SU-DHL-6 (cell line): ENCODE data around the gene EVC2.

Experiments
- H2AFZ ChIP-seq: fragments of 200-600 bp; sonication (generic); 2 replicates; pipeline ENCODE4 v1.6.1; 2014; ENCODE audit warnings: low read depth, mild to moderate bottlenecking, moderate library complexity, mixed read lengths, antibody characterized with exemption, low read length; ENCODE audit not compliant: severe bottlenecking
- H3F3A ChIP-seq: fragments of 200-600 bp; shearing (Covaris generic); 2 replicates; pipeline ENCODE4 v1.6.0; 2016; ENCODE audit warnings: antibody characterized with exemption, mild to moderate bottlenecking; ENCODE audit not compliant: insufficient read depth
- H3K27ac ChIP-seq: fragments of 200-600 bp; sonication (generic); 2 replicates; pipeline ENCODE4 v1.5.1; 2016; ENCODE audit warnings: low read depth, mild to moderate bottlenecking, low read length, moderate library complexity, mixed read lengths
- H3K27me3 ChIP-seq: fragments of 200-600 bp; sonication (generic), shearing (Covaris generic); 2 replicates; pipeline ENCODE4 v1.6.0; 2014; ENCODE audit warnings: mild to moderate bottlenecking, low read length
- H3K36me3 ChIP-seq: fragments of 200-600 bp; sonication (generic); 2 replicates; pipeline ENCODE4 v1.6.1; 2014; ENCODE audit warnings: mild to moderate bottlenecking, low read length, mixed read lengths
- H3K4me2 ChIP-seq: fragments of 300-600, 200-600 bp; shearing (Covaris generic), sonication (generic); 2 replicates; pipeline ENCODE4 v1.6.0; 2014; ENCODE audit warnings: low read length, low read depth, mild to moderate bottlenecking; ENCODE audit not compliant: poor library complexity, severe bottlenecking
- H3K4me3 ChIP-seq: fragments of 200-600 bp; sonication (generic); 2 replicates; pipeline ENCODE4 v1.5.1; 2014; ENCODE audit warnings: antibody characterized with exemption, low read length, mild to moderate bottlenecking, mixed read lengths; ENCODE audit not compliant: insufficient read depth, poor library complexity, severe bottlenecking
- H3K79me2 ChIP-seq: fragments of 200-600 bp; sonication (generic); 2 replicates; pipeline ENCODE4 v1.6.1; 2014; ENCODE audit warnings: mild to moderate bottlenecking, low read length, moderate library complexity; ENCODE audit not compliant: insufficient read depth
- H3K9ac ChIP-seq: fragments of 200-600 bp; sonication (generic); 2 replicates; pipeline ENCODE4 v1.7.0; 2014; ENCODE audit warnings: mild to moderate bottlenecking, low read length
- H3K9me2 ChIP-seq: fragments of 200-600 bp; sonication (generic); replicated peaks from 2 replicates; pipeline ENCODE4 v1.6.1; 2014; ENCODE audit warnings: low read length; ENCODE audit not compliant: insufficient read depth
- H3K9me3 ChIP-seq: fragments of 200-600 bp; sonication (generic); 2 replicates; pipeline ENCODE4 v1.6.1; 2014; ENCODE audit warnings: low read length, mixed read lengths; ENCODE audit not compliant: insufficient read depth
- H4K20me1 ChIP-seq: fragments of 200-600 bp; sonication (generic); 2 replicates; pipeline ENCODE4 v1.6.1; 2014; ENCODE audit warnings: low read depth, mild to moderate bottlenecking, antibody characterized with exemption, low read length, moderate library complexity, mixed read lengths
- EZH2phosphoT487 ChIP-seq: fragments of 200-600 bp; sonication (generic), shearing (Covaris generic); conservative IDR thresholded peaks from 2 replicates; pipeline ENCODE4 v1.6.1; 2018; ENCODE audit warnings: mild to moderate bottlenecking, antibody characterized with exemption, low read length, moderate library complexity, mixed read lengths
- TF ChIP-seq, protein P1 (sequence below): fragments of 200-600 bp; sonication (generic); IDR thresholded peaks from one replicate; pipeline ENCODE4 v1.5.1; 2017; ENCODE audit warnings: antibody characterized with exemption, mild to moderate bottlenecking, low read length, moderate library complexity; ENCODE audit not compliant: insufficient read depth, poor library complexity, severe bottlenecking

Gene EVC2

DNA sequence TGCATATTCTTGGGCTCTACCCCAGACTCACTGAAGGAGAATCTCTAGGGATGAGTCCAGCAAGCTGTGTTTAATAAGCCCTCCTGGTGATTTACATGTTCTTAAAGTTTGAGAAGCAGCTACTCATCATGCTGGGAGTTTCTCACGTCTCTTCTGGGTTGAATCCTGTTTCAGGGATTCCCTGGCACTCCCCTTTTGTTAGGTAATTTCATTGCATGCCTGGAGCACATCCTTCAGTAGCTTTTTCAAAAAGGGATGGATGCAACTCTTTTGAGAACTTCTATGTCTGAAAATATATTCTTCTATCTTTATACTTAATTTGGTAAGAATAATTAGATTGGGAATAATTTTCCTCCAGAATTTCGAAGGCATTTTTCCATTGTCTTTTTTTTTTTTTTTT lies 7.0 kb upstream of the EVC2 start:
- no peaks in the 10 kb centered on the region for H3K79me2 ChIP-seq
- no peaks in the 10 kb centered on the region for H3K36me3 ChIP-seq
- no peak overlapping the region for H3K9ac ChIP-seq
- H3K4me2 ChIP-seq = no peak overlapping the region
- no peak overlapping the region for H3K4me3 ChIP-seq
- H4K20me1 ChIP-seq = no peaks in the 10 kb centered on the region
- TF ChIP-seq EZH2phosphoT487 = no peak
- TF ChIP-seq, protein P1, sequence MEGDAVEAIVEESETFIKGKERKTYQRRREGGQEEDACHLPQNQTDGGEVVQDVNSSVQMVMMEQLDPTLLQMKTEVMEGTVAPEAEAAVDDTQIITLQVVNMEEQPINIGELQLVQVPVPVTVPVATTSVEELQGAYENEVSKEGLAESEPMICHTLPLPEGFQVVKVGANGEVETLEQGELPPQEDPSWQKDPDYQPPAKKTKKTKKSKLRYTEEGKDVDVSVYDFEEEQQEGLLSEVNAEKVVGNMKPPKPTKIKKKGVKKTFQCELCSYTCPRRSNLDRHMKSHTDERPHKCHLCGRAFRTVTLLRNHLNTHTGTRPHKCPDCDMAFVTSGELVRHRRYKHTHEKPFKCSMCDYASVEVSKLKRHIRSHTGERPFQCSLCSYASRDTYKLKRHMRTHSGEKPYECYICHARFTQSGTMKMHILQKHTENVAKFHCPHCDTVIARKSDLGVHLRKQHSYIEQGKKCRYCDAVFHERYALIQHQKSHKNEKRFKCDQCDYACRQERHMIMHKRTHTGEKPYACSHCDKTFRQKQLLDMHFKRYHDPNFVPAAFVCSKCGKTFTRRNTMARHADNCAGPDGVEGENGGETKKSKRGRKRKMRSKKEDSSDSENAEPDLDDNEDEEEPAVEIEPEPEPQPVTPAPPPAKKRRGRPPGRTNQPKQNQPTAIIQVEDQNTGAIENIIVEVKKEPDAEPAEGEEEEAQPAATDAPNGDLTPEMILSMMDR = no peak
- H3K27ac ChIP-seq = no peak overlapping the region
- no peak overlapping the region for H2AFZ ChIP-seq
- H3K9me3 ChIP-seq = no peaks in the 10 kb centered on the region
- H3F3A ChIP-seq = no peaks in the 10 kb centered on the region
- H3K9me2 ChIP-seq = no peaks in the 10 kb centered on the region
- H3K27me3 ChIP-seq = no peaks in the 10 kb centered on the region

DNA sequence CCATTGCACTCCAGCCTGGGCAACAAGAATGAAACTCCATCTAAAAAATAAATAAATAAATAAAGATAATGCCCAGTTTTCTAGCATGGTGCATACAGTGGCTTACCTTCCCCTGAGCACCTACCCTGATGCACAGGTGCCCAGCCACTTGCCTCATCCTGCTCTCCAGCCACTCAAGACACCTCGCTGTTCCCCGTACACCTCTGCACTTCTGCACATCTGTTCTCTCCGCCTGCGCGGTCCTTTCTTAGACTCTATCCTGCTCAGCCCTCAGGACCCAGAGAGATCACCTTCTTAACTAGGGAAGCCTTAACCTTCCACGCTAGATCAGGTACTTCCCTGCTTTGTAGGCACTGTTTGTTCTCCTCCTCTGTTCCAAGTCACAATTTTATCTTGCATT lies 5.5 kb upstream of the EVC2 start:
- Histone ChIP-seq H3K27ac (no peak overlapping the region), H3K9me2 (no peaks in the 10 kb centered on the region), H3K9me3 (no peaks in the 10 kb centered on the region), H3K36me3 (no peaks in the 10 kb centered on the region), H3K27me3 (no peaks in the 10 kb centered on the region), H4K20me1 (no peaks in the 10 kb centered on the region), H3F3A (no peaks in the 10 kb centered on the region), H3K9ac (no peak overlapping the region), H3K4me2 (no peak overlapping the region), H2AFZ (no peak overlapping the region), H3K79me2 (no peaks in the 10 kb centered on the region), H3K4me3 (no peak overlapping the region)
- no peak for TF ChIP-seq EZH2phosphoT487
- TF ChIP-seq, protein P1 = no peak

DNA sequence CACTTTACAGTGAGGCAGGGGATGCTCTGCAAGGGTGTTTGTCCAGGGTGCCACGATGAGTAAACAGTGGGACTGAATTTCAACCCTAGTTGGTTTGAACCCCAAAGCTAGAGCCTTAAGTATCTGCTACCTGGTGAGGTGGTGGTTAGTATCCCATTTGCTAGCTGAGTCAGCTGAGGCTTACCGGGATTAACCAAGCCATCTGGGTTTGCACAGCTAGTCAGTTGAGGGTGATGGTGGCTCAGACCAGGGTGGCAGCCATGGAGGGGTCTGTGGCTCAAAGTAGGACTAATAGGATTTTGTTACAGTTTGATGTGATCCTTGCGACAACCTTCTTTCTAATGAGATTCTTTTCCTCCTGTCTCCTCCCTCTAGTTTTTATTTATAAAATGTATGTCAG lies 4.6 kb upstream of the EVC2 start:
- H4K20me1 ChIP-seq = no peaks in the 10 kb centered on the region
- H3K27ac ChIP-seq = no peak overlapping the region
- no peaks in the 10 kb centered on the region for H3K27me3 ChIP-seq
- no peaks in the 10 kb centered on the region for H3F3A ChIP-seq
- H3K9me3 ChIP-seq = no peaks in the 10 kb centered on the region
- H3K36me3 ChIP-seq = no peaks in the 10 kb centered on the region
- TF ChIP-seq EZH2phosphoT487 = no peak
- H3K4me2 ChIP-seq = no peak overlapping the region
- no peak overlapping the region for H2AFZ ChIP-seq
- H3K79me2 ChIP-seq = no peaks in the 10 kb centered on the region
- no peak overlapping the region for H3K4me3 ChIP-seq
- H3K9me2 ChIP-seq = no peaks in the 10 kb centered on the region
- no peak overlapping the region for H3K9ac ChIP-seq

DNA sequence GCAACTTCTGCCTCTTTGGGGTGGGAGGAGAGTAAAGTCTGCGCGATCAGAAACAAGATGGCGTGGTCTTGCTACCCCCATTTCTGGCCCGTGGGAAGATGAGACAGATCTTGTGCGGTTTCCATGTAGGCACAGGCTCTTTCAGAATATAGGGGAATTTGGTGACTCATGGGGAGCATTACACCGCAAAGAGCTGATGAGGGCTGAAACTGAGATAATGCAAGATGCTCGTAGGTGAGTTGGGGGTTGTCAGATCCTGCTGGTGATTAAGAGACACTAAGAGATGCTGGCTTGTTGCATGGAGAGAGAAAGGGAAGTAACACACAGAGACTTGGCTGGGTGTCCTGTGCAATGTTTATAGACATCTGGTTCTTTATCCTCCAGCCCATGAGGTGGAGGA lies 4.2 kb upstream of the EVC2 start:
- Histone ChIP-seq H2AFZ (no peak overlapping the region), H3K36me3 (no peaks in the 10 kb centered on the region), H4K20me1 (no peaks in the 10 kb centered on the region), H3F3A (no peaks in the 10 kb centered on the region), H3K27ac (no peak overlapping the region), H3K4me3 (no peak overlapping the region), H3K9me3 (no peaks in the 10 kb centered on the region), H3K4me2 (no peak overlapping the region), H3K9ac (no peak overlapping the region), H3K27me3 (no peaks in the 10 kb centered on the region), H3K9me2 (no peaks in the 10 kb centered on the region), H3K79me2 (no peaks in the 10 kb centered on the region)
- TF ChIP-seq, protein P1 = no peak
- TF ChIP-seq EZH2phosphoT487 = no peak
